Nephron (organoid): Measurements from ENCODE around the gene SCYL3.

ENCODE experiments used
- H3K27ac Mint-ChIP-seq, 3 experiments: 2 replicates each; pipeline ENCODE4 v1.8.0; 2020; ENCODE audit warnings: mixed read lengths in 3 of 3, mild to moderate bottlenecking in 2 of 3, moderate library complexity in 1 of 3
- H3K27me3 Mint-ChIP-seq: 2 replicates; pipeline ENCODE4 v1.8.0; 2021; ENCODE audit warnings: low read depth, mild to moderate bottlenecking, moderate library complexity, mixed read lengths
- H3K36me3 Mint-ChIP-seq: 2 replicates; pipeline ENCODE4 v1.8.0; 2020; ENCODE audit warnings: low read depth, mixed read lengths
- H3K4me1 Mint-ChIP-seq: 2 replicates; pipeline ENCODE4 v1.8.0; 2020; ENCODE audit warnings: mixed read lengths
- H3K4me3 Mint-ChIP-seq, 3 experiments: 2 replicates each; pipeline ENCODE4 v1.8.0; 2020; ENCODE audit warnings: mild to moderate bottlenecking in 3 of 3, mixed read lengths in 3 of 3, moderate library complexity in 2 of 3
- H3K9me3 Mint-ChIP-seq: 2 replicates; pipeline ENCODE4 v1.8.0; 2020; ENCODE audit warnings: mixed read lengths
- CTCF ChIP-seq, 3 experiments: fragments of 200-600 bp; sonication (generic); IDR thresholded peaks; one replicate each; pipeline ENCODE4 v1.5.0; 2021; ENCODE audit warnings: antibody characterized with exemption in 3 of 3; ENCODE audit not compliant: unreplicated experiment in 3 of 3

SCYL3 gene

GRCh38 chr1:169894424-169895145 lies 889 bp upstream of the SCYL3 start:
- H3K27ac Mint-ChIP-seq, result peak overlapping the region; percentile 99

GRCh38 chr1:169892927-169893644 lies 610 bp downstream of the SCYL3 start:
- Mint-ChIP-seq H3K9me3 (no peaks in the 10 kb centered on the region), H3K27ac (peak overlapping the region; percentile 94 to 99 (median 99)), H3K4me1 (peaks cover 28% of the 10 kb centered on the region), H3K27me3 (no peaks in the 10 kb centered on the region), H3K4me3 (peak overlapping the region; percentile 83 to 95 (median 92)), H3K36me3 (peaks cover 8% of the 10 kb centered on the region)
- TF ChIP-seq CTCF (IDR thresholded peaks at IDR 0.05; ENCODE audit: unreplicated experiment in 3 of 3), result no peak

More at GRCh38 chr1:169894424-169895145, 889 bp upstream of the SCYL3 start:
- peak overlapping the region; percentile 83 to 92 (median 90) for H3K4me3 Mint-ChIP-seq
- no peak for TF ChIP-seq CTCF (IDR thresholded peaks at IDR 0.05; ENCODE audit: unreplicated experiment in 3 of 3)
- H3K9me3 Mint-ChIP-seq, result no peaks in the 10 kb centered on the region
- no peaks in the 10 kb centered on the region for H3K27me3 Mint-ChIP-seq
- H3K36me3 Mint-ChIP-seq, result no peaks in the 10 kb centered on the region
- H3K4me1 Mint-ChIP-seq, result peaks cover 24% of the 10 kb centered on the region

GRCh38 chr1:169892176-169892926 lies 1.3 kb downstream of the SCYL3 start:
- Mint-ChIP-seq H3K27ac (peak overlapping the region; percentile 94 to 99 (median 99)), H3K4me3 (peak overlapping the region; percentile 83 to 95 (median 92)), H3K4me1 (peaks cover 28% of the 10 kb centered on the region), H3K27me3 (no peaks in the 10 kb centered on the region), H3K9me3 (no peaks in the 10 kb centered on the region), H3K36me3 (peaks cover 12% of the 10 kb centered on the region)
- TF ChIP-seq CTCF (IDR thresholded peaks at IDR 0.05; ENCODE audit: unreplicated experiment in 3 of 3), result no peak

- Mint-ChIP-seq H3K4me1 (peaks cover 28% of the 10 kb centered on the region), H3K27me3 (no peaks in the 10 kb centered on the region), H3K4me3 (peak overlapping the region; percentile 47 to 83 (median 75)), H3K36me3 (peaks cover 17% of the 10 kb centered on the region), H3K27ac (peak overlapping the region; percentile 31 to 99 (median 82)), H3K9me3 (no peaks in the 10 kb centered on the region)
- TF ChIP-seq CTCF (IDR thresholded peaks at IDR 0.05; ENCODE audit: unreplicated experiment in 3 of 3), result no peak
Observed at GRCh38 chr1:169891539-169891885, 2.2 kb downstream of the SCYL3 start.

- Mint-ChIP-seq H3K27ac (peak overlapping the region; percentile 31 to 99 (median 82)), H3K4me1 (peaks cover 28% of the 10 kb centered on the region), H3K36me3 (peaks cover 21% of the 10 kb centered on the region), H3K9me3 (no peaks in the 10 kb centered on the region), H3K27me3 (no peaks in the 10 kb centered on the region), H3K4me3 (peak overlapping the region; percentile 47 to 83 (median 75))
- no peak for TF ChIP-seq CTCF (IDR thresholded peaks at IDR 0.05; ENCODE audit: unreplicated experiment in 3 of 3)
Observed at GRCh38 chr1:169890761-169891538, 2.7 kb downstream of the SCYL3 start.
